Neural crest cell (in vitro differentiated cells): ENCODE results near the gene WDR54. TPM values are rescaled to one million over a fixed set of nuclear protein-coding genes. Genes with fewer than 3 reads are reported as not detected.

Experiments used
- DNase-seq: peaks from one replicate; pipeline ENCODE4 v3.0.0; 2021; ENCODE audit warnings: low read depth, mixed read lengths, low spot score
- H3K27ac Mint-ChIP-seq: one replicate; pipeline ENCODE4 v1.8.0; 2021; ENCODE audit warnings: mild to moderate bottlenecking, mixed read lengths; ENCODE audit not compliant: unreplicated experiment
- H3K27me3 Mint-ChIP-seq: 2 replicates; pipeline ENCODE4 v1.8.0; 2021; ENCODE audit warnings: low read depth, mild to moderate bottlenecking, mixed read lengths
- H3K36me3 Mint-ChIP-seq: 2 replicates; pipeline ENCODE4 v1.8.0; 2021; ENCODE audit warnings: low read depth, mild to moderate bottlenecking, mixed read lengths
- H3K4me1 Mint-ChIP-seq: 2 replicates; pipeline ENCODE4 v1.8.0; 2021; ENCODE audit warnings: mixed read lengths
- H3K4me3 Mint-ChIP-seq: one replicate; pipeline ENCODE4 v1.8.0; 2021; ENCODE audit warnings: mild to moderate bottlenecking, mixed read lengths
- H3K9me3 Mint-ChIP-seq: 2 replicates; pipeline ENCODE4 v1.8.0; 2021; ENCODE audit warnings: mixed read lengths
- CTCF ChIP-seq: fragments of 200-600 bp; sonication (generic); conservative IDR thresholded peaks from 2 replicates; pipeline ENCODE4 v1.5.0; 2021; ENCODE audit warnings: antibody characterized with exemption, mild to moderate bottlenecking
- total RNA-seq: library from RNA; stranded (reverse); gene quantifications from 2 replicates; pipeline ENCODE4 v1.2.1, GENCODE V29; 2021

WDR54 gene
- total RNA-seq, 1 donor from 2014 or later = 56.9 TPM

GRCh38 chr2:74448771-74449170 is 27.2 kb downstream of the WDR54 start:
- Mint-ChIP-seq H3K4me3 (no peak overlapping the region), H3K36me3 (no peaks in the 10 kb centered on the region), H3K9me3 (no peaks in the 10 kb centered on the region), H3K4me1 (no peaks in the 10 kb centered on the region), H3K27me3 (peaks cover 26% of the 10 kb centered on the region), H3K27ac (no peak overlapping the region)
- DNase-seq = no peak
- TF ChIP-seq CTCF = no peak

- Mint-ChIP-seq H3K36me3 (no peaks in the 10 kb centered on the region), H3K9me3 (no peaks in the 10 kb centered on the region), H3K4me1 (peaks cover 15% of the 10 kb centered on the region), H3K4me3 (peak overlapping the region; percentile 24), H3K27me3 (peaks cover 12% of the 10 kb centered on the region), H3K27ac (no peak overlapping the region)
- TF ChIP-seq CTCF = no peak
- no peak for DNase-seq
Measured at GRCh38 chr2:74450570-74451190, 29.1 kb downstream of the WDR54 start.

- H3K4me3 Mint-ChIP-seq = peak within 1 kb of the TSS; percentile 94
- no peaks in the 10 kb centered on the region for H3K36me3 Mint-ChIP-seq
- H3K9me3 Mint-ChIP-seq = no peaks in the 10 kb centered on the region
- TF ChIP-seq CTCF = peak; percentile 11
- peak within 1 kb of the TSS; percentile 90 for H3K27ac Mint-ChIP-seq
- DNase-seq = peak; percentile 97
- H3K4me1 Mint-ChIP-seq = peaks cover 44% of the 10 kb centered on the region
- peaks cover 11% of the 10 kb centered on the region for H3K27me3 Mint-ChIP-seq
Measured at GRCh38 chr2:74454654-74455511, 33.4 kb downstream of the WDR54 start, which contains the start of gene INO80B. Gene INO80B (plus strand): TSS chr2:74455087. CDS start chr2:74455117, 30 bp downstream.

- TF ChIP-seq CTCF = no peak
- Mint-ChIP-seq H3K27ac (no peak overlapping the region), H3K9me3 (no peaks in the 10 kb centered on the region), H3K36me3 (peaks cover 3% of the 10 kb centered on the region), H3K27me3 (peaks cover 9% of the 10 kb centered on the region), H3K4me1 (peaks cover 46% of the 10 kb centered on the region), H3K4me3 (peak overlapping the region; percentile 94)
- no peak for DNase-seq
Measured at GRCh38 chr2:74457129-74457548, 35.6 kb downstream of the WDR54 start.

- Mint-ChIP-seq H3K9me3 (no peaks in the 10 kb centered on the region), H3K36me3 (peaks cover 5% of the 10 kb centered on the region), H3K27ac (peak overlapping the region; percentile 73), H3K27me3 (peaks cover 9% of the 10 kb centered on the region), H3K4me3 (peak overlapping the region; percentile 94), H3K4me1 (peaks cover 46% of the 10 kb centered on the region)
- peak; percentile 47 for DNase-seq
- no peak for TF ChIP-seq CTCF
Measured at GRCh38 chr2:74457549-74458131, 36.1 kb downstream of the WDR54 start.
